Hepatocyte (in vitro differentiated cells): Measurements from ENCODE around the gene IL12RB2. TPM values are rescaled to one million over a fixed set of nuclear protein-coding genes. Genes with fewer than 3 reads are reported as not detected.

Source experiments
- DNase-seq: peaks from one replicate; pipeline ENCODE4 v3.0.0-alpha.2; 2016; ENCODE audit warnings: low spot score
- H2AFZ ChIP-seq: fragments of 200-600 bp; sonication (generic); 2 replicates; pipeline ENCODE4 v1.6.0; 2016; ENCODE audit warnings: antibody characterized with exemption, mild to moderate bottlenecking
- H3K27ac ChIP-seq: fragments of 200-600 bp; sonication (generic); 2 replicates; pipeline ENCODE4 v1.5.1; 2016; ENCODE audit warnings: mild to moderate bottlenecking
- H3K27me3 ChIP-seq: fragments of 200-600 bp; sonication (generic); 2 replicates; pipeline ENCODE4 v1.6.1; 2016
- H3K36me3 ChIP-seq: fragments of 200-600 bp; sonication (generic); replicated peaks from 2 replicates; pipeline ENCODE4 v1.5.1; 2016; ENCODE audit warnings: low read depth; ENCODE audit not compliant: insufficient read depth
- H3K4me1 ChIP-seq: fragments of 200-600 bp; sonication (generic); 2 replicates; pipeline ENCODE4 v1.5.1; 2016; ENCODE audit warnings: mild to moderate bottlenecking, moderate library complexity; ENCODE audit not compliant: insufficient read depth
- H3K4me2 ChIP-seq: fragments of 200-600 bp; sonication (generic); 2 replicates; pipeline ENCODE4 v1.6.0; 2016
- H3K4me3 ChIP-seq: fragments of 200-600 bp; sonication (generic); 2 replicates; pipeline ENCODE4 v1.5.1; 2016; ENCODE audit warnings: mild to moderate bottlenecking
- H3K79me2 ChIP-seq: fragments of 200-600 bp; sonication (generic); 2 replicates; pipeline ENCODE4 v1.6.0; 2017; ENCODE audit warnings: mild to moderate bottlenecking
- H3K9me2 ChIP-seq: fragments of 200-600 bp; sonication (generic); replicated peaks from 2 replicates; pipeline ENCODE4 v1.6.0; 2017; ENCODE audit warnings: mild to moderate bottlenecking; ENCODE audit not compliant: insufficient read depth
- H3K9me3 ChIP-seq: fragments of 200-600 bp; sonication (generic); 2 replicates; pipeline ENCODE4 v1.5.1; 2016; ENCODE audit warnings: low read depth, mild to moderate bottlenecking
- H4K20me1 ChIP-seq: fragments of 200-600 bp; sonication (generic); 2 replicates; pipeline ENCODE4 v1.6.0; 2016; ENCODE audit warnings: mild to moderate bottlenecking; ENCODE audit not compliant: insufficient read depth, poor library complexity, severe bottlenecking
- EZH2 ChIP-seq: fragments of 200-600 bp; sonication (generic); IDR thresholded peaks from 2 replicates; pipeline ENCODE4 v1.6.1; 2016; ENCODE audit warnings: antibody characterized with exemption, mild to moderate bottlenecking, borderline replicate concordance
- EZH2phosphoT487 ChIP-seq: fragments of 200-600 bp; sonication (generic); IDR thresholded peaks from one replicate; pipeline ENCODE4 v1.6.1; 2018; ENCODE audit warnings: antibody characterized with exemption, mild to moderate bottlenecking, low read depth, moderate library complexity; ENCODE audit not compliant: unreplicated experiment, severe bottlenecking
- WGBS: methylation state at CpG from one replicate; pipeline ENCODE4 v1.1.6; 2016; ENCODE audit warnings: low lambda C conversion rate; ENCODE audit errors: missing lambda C conversion rate; 5-methylcytosine and 5-hydroxymethylcytosine counted together
- polyA plus RNA-seq: library from polyadenylated mRNA; unstranded; fragments of >200 nt; fragmentation: Nextera tagmentation; extraction: Ambion mirVana; gene quantifications from 2 replicates; pipeline ENCODE4 v1.2.1, GENCODE V29; 2016
- total RNA-seq: library from RNA; depleted of rRNA; stranded (reverse); fragments of >200 nt; gene quantifications from 2 replicates; pipeline ENCODE4 v1.2.3, GENCODE V29; 2014
- TF ChIP-seq, protein P1 (sequence below): fragments of 200-600 bp; sonication (generic); IDR thresholded peaks from 2 replicates; pipeline ENCODE4 v1.5.1; 2016; ENCODE audit warnings: antibody characterized with exemption, mild to moderate bottlenecking; ENCODE audit not compliant: poor library complexity

The IL12RB2 gene
- total and polyA plus RNA-seq, 2 experiments from 2014 or later: 0.47 TPM; not detected in 1

DNA sequence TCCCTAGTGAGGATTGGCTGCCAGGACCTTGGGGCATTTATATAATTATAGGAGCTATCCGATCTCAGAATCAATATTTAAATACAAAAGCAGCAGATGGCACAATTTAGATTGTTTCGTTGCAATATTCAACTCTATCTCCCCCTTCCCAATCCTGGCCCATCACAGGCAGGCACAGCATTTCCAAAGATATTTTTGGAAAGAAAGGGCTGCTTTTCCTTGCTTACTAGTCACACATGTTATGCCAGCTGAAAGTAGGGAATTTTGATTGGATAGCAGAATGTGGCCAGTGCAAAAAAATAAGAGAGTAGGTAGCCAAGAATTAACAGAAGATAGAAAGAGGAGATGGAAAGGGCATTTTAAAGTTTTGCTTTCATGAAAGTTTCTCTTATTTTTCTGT, 37.9 kb downstream of the IL12RB2 start:
- H3K36me3 ChIP-seq: no peaks in the 10 kb centered on the region
- H3K4me2 ChIP-seq: no peak overlapping the region
- H3K4me1 ChIP-seq: no peaks in the 10 kb centered on the region
- no peak overlapping the region for H3K27ac ChIP-seq
- H3K9me3 ChIP-seq: no peaks in the 10 kb centered on the region
- H4K20me1 ChIP-seq: no peaks in the 10 kb centered on the region
- H3K27me3 ChIP-seq: no peaks in the 10 kb centered on the region
- no peaks in the 10 kb centered on the region for H3K79me2 ChIP-seq
- H3K4me3 ChIP-seq: no peak overlapping the region
- 70% methylated on average over 2 of the region's 2 CpGs for WGBS
- H3K9me2 ChIP-seq: no peaks in the 10 kb centered on the region
- DNase-seq: no peak
- TF ChIP-seq, protein P1, sequence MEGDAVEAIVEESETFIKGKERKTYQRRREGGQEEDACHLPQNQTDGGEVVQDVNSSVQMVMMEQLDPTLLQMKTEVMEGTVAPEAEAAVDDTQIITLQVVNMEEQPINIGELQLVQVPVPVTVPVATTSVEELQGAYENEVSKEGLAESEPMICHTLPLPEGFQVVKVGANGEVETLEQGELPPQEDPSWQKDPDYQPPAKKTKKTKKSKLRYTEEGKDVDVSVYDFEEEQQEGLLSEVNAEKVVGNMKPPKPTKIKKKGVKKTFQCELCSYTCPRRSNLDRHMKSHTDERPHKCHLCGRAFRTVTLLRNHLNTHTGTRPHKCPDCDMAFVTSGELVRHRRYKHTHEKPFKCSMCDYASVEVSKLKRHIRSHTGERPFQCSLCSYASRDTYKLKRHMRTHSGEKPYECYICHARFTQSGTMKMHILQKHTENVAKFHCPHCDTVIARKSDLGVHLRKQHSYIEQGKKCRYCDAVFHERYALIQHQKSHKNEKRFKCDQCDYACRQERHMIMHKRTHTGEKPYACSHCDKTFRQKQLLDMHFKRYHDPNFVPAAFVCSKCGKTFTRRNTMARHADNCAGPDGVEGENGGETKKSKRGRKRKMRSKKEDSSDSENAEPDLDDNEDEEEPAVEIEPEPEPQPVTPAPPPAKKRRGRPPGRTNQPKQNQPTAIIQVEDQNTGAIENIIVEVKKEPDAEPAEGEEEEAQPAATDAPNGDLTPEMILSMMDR: no peak
- TF ChIP-seq EZH2 (no peak), EZH2phosphoT487 (no peak)
- H2AFZ ChIP-seq: no peak overlapping the region

DNA sequence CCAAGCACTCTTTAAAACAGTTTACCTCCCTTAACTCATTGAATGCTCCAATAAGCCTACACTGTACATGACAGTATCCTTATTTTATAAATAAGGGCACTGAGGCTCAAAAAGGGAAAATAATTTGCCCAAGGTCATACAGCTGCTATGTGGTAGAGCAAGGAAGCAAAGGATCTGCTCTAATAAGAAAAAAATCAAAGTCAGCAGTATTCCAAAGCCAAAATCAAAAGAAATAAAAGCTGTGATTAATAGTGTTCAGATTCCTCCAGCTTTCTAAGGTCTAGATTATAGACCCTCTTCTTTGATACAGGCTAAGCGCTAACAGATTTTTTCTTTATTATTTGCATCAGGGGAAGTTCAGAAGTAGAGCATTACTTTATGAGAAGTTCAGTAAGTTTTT, 39.3 kb downstream of the IL12RB2 start:
- no peak overlapping the region for H3K27ac ChIP-seq
- H3K4me2 ChIP-seq: no peak overlapping the region
- H3K9me3 ChIP-seq: no peaks in the 10 kb centered on the region
- no peak overlapping the region for H2AFZ ChIP-seq
- no peaks in the 10 kb centered on the region for H3K4me1 ChIP-seq
- no peaks in the 10 kb centered on the region for H3K9me2 ChIP-seq
- TF ChIP-seq EZH2phosphoT487 (no peak), EZH2 (no peak)
- TF ChIP-seq, protein P1: no peak
- no peaks in the 10 kb centered on the region for H3K79me2 ChIP-seq
- no peak for DNase-seq
- no peak overlapping the region for H3K4me3 ChIP-seq
- H4K20me1 ChIP-seq: no peaks in the 10 kb centered on the region
- 91% methylated on average over 1 of the region's 1 CpG for WGBS
- H3K36me3 ChIP-seq: no peaks in the 10 kb centered on the region
- no peaks in the 10 kb centered on the region for H3K27me3 ChIP-seq

DNA sequence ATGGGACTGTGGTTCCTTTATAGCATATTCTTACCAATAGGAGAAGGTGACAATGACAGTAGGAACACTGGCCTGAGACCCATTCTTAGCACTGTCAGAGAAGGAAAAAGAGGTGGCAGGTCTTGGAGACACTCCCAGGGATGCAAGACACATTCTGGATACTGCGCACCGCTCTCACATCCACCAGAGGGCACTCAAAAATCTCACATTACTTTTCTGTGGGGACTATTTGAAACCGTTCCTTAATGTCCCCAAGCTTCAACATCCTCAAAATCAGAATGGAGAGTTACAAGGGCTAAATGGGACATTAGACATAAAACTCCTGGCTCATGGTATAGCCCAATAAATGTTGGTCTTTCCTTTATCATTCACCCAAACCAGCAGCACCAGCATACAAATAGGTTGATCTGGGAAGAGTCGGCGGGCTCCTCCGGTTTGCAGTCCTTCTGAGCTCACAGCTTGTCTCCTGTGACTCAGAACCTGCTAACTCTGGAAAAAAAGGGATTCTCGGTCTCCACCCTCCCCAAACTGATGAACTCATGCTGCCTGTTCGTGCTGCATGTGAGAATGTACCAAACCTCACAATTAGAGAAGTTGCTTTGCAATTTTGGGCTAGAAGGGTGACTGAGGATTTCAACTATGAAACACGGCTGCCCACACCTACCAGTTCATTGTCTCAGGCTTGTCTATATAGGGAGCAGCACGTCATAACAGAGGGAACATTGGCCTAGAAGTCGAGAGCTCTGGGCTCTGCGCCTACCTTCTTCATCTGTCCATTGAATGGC, 40.2 kb downstream of the IL12RB2 start:
- peak overlapping the region; percentile 19 for H3K4me2 ChIP-seq
- no peaks in the 10 kb centered on the region for H3K4me1 ChIP-seq
- no peak overlapping the region for H3K27ac ChIP-seq
- DNase-seq: peak; percentile 70
- H2AFZ ChIP-seq: no peak overlapping the region
- no peaks in the 10 kb centered on the region for H3K9me3 ChIP-seq
- no peaks in the 10 kb centered on the region for H4K20me1 ChIP-seq
- no peaks in the 10 kb centered on the region for H3K36me3 ChIP-seq
- H3K79me2 ChIP-seq: no peaks in the 10 kb centered on the region
- no peak overlapping the region for H3K4me3 ChIP-seq
- TF ChIP-seq, protein P1: peak; percentile 79
- TF ChIP-seq EZH2: no peak
- H3K27me3 ChIP-seq: no peaks in the 10 kb centered on the region
- 48% methylated on average over 12 of the region's 12 CpGs for WGBS
- no peaks in the 10 kb centered on the region for H3K9me2 ChIP-seq
